Measurements from ENCODE around the gene CHRM1. TPM values are rescaled to one million over a fixed set of nuclear protein-coding genes. Genes with fewer than 3 reads are reported as not detected.

CHRM1 gene
- total and polyA plus RNA-seq, 8 donors, result 0.34 to 2.3 (median 0.57) TPM

GRCh38 chr11:62959422-62959980, 38.3 kb upstream of the CHRM1 start:
- H3K27me3 ChIP-seq, result no peaks in the 10 kb centered on the region
- peaks cover 5 to 12% of the 10 kb centered on the region in 2 donors for H3K4me1 ChIP-seq
- no peak for DNase-seq
- H3K9me3 ChIP-seq, result no peaks in the 10 kb centered on the region
- no peak for TF ChIP-seq CTCF (IDR thresholded peaks at IDR 0.05)
- no peaks in the 10 kb centered on the region for H3K36me3 ChIP-seq
- no peak overlapping the region for H3K27ac ChIP-seq
- intact Hi-C loops (cut with DNase I), result no loop called here
- no peak overlapping the region for H3K4me3 ChIP-seq
- ATAC-seq, result no peak

- peak overlapping the region in 1 of 2 donors; percentile 21 for H3K27ac ChIP-seq
- TF ChIP-seq CTCF (IDR thresholded peaks at IDR 0.05), result no peak
- H3K36me3 ChIP-seq, result no peaks in the 10 kb centered on the region
- H3K27me3 ChIP-seq, result no peaks in the 10 kb centered on the region
- DNase-seq (peak in 2 of 4 donors; percentile 42 to 65), ATAC-seq (peak; percentile 23)
- no peaks in the 10 kb centered on the region for H3K9me3 ChIP-seq
- H3K4me3 ChIP-seq, result no peak overlapping the region
- intact Hi-C loops (cut with DNase I), result no loop called here
- H3K4me1 ChIP-seq, result peaks cover 5 to 12% of the 10 kb centered on the region in 2 donors
Observed at GRCh38 chr11:62958547-62959421, 37.6 kb upstream of the CHRM1 start.

GRCh38 chr11:62957147-62957546, 36.0 kb upstream of the CHRM1 start:
- H3K9me3 ChIP-seq, result no peaks in the 10 kb centered on the region
- H3K27ac ChIP-seq, result no peak overlapping the region
- H3K27me3 ChIP-seq, result no peaks in the 10 kb centered on the region
- peaks cover 5 to 12% of the 10 kb centered on the region in 2 donors for H3K4me1 ChIP-seq
- H3K4me3 ChIP-seq, result no peak overlapping the region
- ATAC-seq (no peak), DNase-seq (no peak)
- TF ChIP-seq CTCF (IDR thresholded peaks at IDR 0.05), result no peak
- intact Hi-C loops (cut with DNase I), result no loop called here
- no peaks in the 10 kb centered on the region for H3K36me3 ChIP-seq

- Histone ChIP-seq H3K4me1 (peaks cover 5 to 9% of the 10 kb centered on the region in 2 donors), H3K27me3 (no peaks in the 10 kb centered on the region), H3K4me3 (no peak overlapping the region), H3K9me3 (no peaks in the 10 kb centered on the region), H3K36me3 (no peaks in the 10 kb centered on the region), H3K27ac (no peak overlapping the region)
- ATAC-seq (no peak), DNase-seq (no peak)
- no peak for TF ChIP-seq CTCF (IDR thresholded peaks at IDR 0.05)
- intact Hi-C loops (cut with DNase I), result no loop called here
Observed at GRCh38 chr11:62954478-62954877, 33.3 kb upstream of the CHRM1 start.

GRCh38 chr11:62953811-62954210, 32.6 kb upstream of the CHRM1 start:
- no peak for TF ChIP-seq CTCF (IDR thresholded peaks at IDR 0.05)
- DNase-seq (no peak), ATAC-seq (no peak)
- intact Hi-C loops (cut with DNase I), result no loop called here
- H3K9me3 ChIP-seq, result no peaks in the 10 kb centered on the region
- H3K27ac ChIP-seq, result no peak overlapping the region
- no peaks in the 10 kb centered on the region for H3K27me3 ChIP-seq
- peaks cover 0 to 2% of the 10 kb centered on the region in 2 donors for H3K4me1 ChIP-seq
- H3K4me3 ChIP-seq, result no peak overlapping the region
- no peaks in the 10 kb centered on the region for H3K36me3 ChIP-seq
